CD14-positive monocyte (primary cell): ENCODE results near the gene C9orf152. TPM values are rescaled to one million over a fixed set of nuclear protein-coding genes. Genes with fewer than 3 reads are reported as not detected.

Experiments
- DNase-seq, 3 donors: peaks; one replicate each; pipeline ENCODE4 v3.0.0-alpha.2; 2011 to 2022
- H2AFZ ChIP-seq: 2 replicates; pipeline ENCODE4 v1.6.0; 2012; ENCODE audit warnings: mild to moderate bottlenecking, low read depth, low read length, inconsistent platforms; ENCODE audit not compliant: insufficient read depth, poor library complexity, severe bottlenecking
- H3K27ac ChIP-seq, 2 donors: 1 replicate in 1 of 2; 2 replicates in 1 of 2; pipeline ENCODE4 v1.5.1; 2012 to 2013; ENCODE audit warnings: low read length in 2 of 2, control low read depth in 1 of 2, inconsistent platforms in 1 of 2, low read depth in 1 of 2, mild to moderate bottlenecking in 1 of 2
- H3K27me3 ChIP-seq, 2 donors: one replicate each; pipeline versions ENCODE4 v1.6.0 to v1.6.1; 2011 to 2013; ENCODE audit warnings: low read length in 2 of 2; ENCODE audit not compliant: control insufficient read depth in 2 of 2, insufficient read depth in 2 of 2
- H3K36me3 ChIP-seq, 2 donors: replicated peaks in 1 of 2; 1 replicate in 1 of 2; 2 replicates in 1 of 2; pipeline versions ENCODE4 v1.5.1 to v1.6.1; 2012 to 2013; ENCODE audit warnings: low read length in 2 of 2, control low read depth in 1 of 2, inconsistent platforms in 1 of 2, mild to moderate bottlenecking in 1 of 2; ENCODE audit not compliant: insufficient read depth in 2 of 2, control insufficient read depth in 1 of 2
- H3K4me1 ChIP-seq, 2 donors: 1 replicate in 1 of 2; 2 replicates in 1 of 2; pipeline versions ENCODE4 v1.5.1 to v1.6.1; 2012 to 2013; ENCODE audit warnings: low read length in 2 of 2, control low read depth in 1 of 2, inconsistent platforms in 1 of 2, mild to moderate bottlenecking in 1 of 2, moderate library complexity in 1 of 2; ENCODE audit not compliant: insufficient read depth in 2 of 2, control insufficient read depth in 1 of 2
- H3K4me2 ChIP-seq: replicated peaks from 2 replicates; pipeline ENCODE3; 2012; ENCODE audit warnings: low read length, moderate library complexity, mild to moderate bottlenecking; ENCODE audit not compliant: poor library complexity, severe bottlenecking; ENCODE audit errors: extremely low read depth
- H3K4me3 ChIP-seq, 3 experiments: fragments of 200-600 bp in 1 of 3; sonication (generic) in 1 of 3; replicated peaks in 1 of 3; 1 replicate in 2 of 3; 2 replicates in 1 of 3; pipeline ENCODE4 v1.5.1; 2011 to 2013; ENCODE audit warnings: low read length in 3 of 3, mild to moderate bottlenecking in 3 of 3, control low read depth in 2 of 3, low read depth in 2 of 3, inconsistent platforms in 1 of 3, moderate library complexity in 1 of 3
- H3K79me2 ChIP-seq: 2 replicates; pipeline ENCODE4 v1.6.0; 2012; ENCODE audit warnings: mild to moderate bottlenecking, control low read depth, inconsistent platforms, low read length, moderate library complexity; ENCODE audit not compliant: insufficient read depth
- H3K9ac ChIP-seq: 2 replicates; pipeline ENCODE4 v1.6.0; 2017; ENCODE audit warnings: low read length, mild to moderate bottlenecking; ENCODE audit not compliant: insufficient read depth, poor library complexity, severe bottlenecking
- H3K9me3 ChIP-seq, 2 donors: replicated peaks in 1 of 2; 1 replicate in 1 of 2; 2 replicates in 1 of 2; pipeline versions ENCODE4 v1.5.1 to v1.6.1; 2012 to 2013; ENCODE audit warnings: low read length in 2 of 2, control low read depth in 1 of 2; ENCODE audit not compliant: control insufficient read depth in 1 of 2, insufficient read depth in 1 of 2
- H4K20me1 ChIP-seq: 2 replicates; pipeline ENCODE4 v1.6.0; 2012; ENCODE audit warnings: mild to moderate bottlenecking, low read length, control low read depth, moderate library complexity; ENCODE audit not compliant: insufficient read depth
- H3K27ac Mint-ChIP-seq, 7 donors: one replicate each; pipeline ENCODE4 v1.8.0; 2020; ENCODE audit warnings: mild to moderate bottlenecking in 7 of 7, mixed read lengths in 7 of 7, moderate library complexity in 6 of 7, inconsistent platforms in 2 of 7
- H3K27me3 Mint-ChIP-seq, 3 donors: one replicate each; pipeline ENCODE4 v1.8.0; 2021 to 2022; ENCODE audit warnings: low read depth in 3 of 3, mild to moderate bottlenecking in 3 of 3, mixed read lengths in 3 of 3, moderate library complexity in 3 of 3, inconsistent platforms in 1 of 3
- H3K36me3 Mint-ChIP-seq, 2 donors: one replicate each; pipeline ENCODE4 v1.8.0; 2020; ENCODE audit warnings: mixed read lengths in 2 of 2, inconsistent platforms in 1 of 2, mild to moderate bottlenecking in 1 of 2
- H3K4me1 Mint-ChIP-seq: one replicate; pipeline ENCODE4 v1.8.0; 2020; ENCODE audit warnings: mild to moderate bottlenecking, mixed read lengths
- H3K4me3 Mint-ChIP-seq, 2 donors: one replicate each; pipeline ENCODE4 v1.8.0; 2020; ENCODE audit warnings: mild to moderate bottlenecking in 2 of 2, mixed read lengths in 2 of 2, moderate library complexity in 1 of 2
- H3K9me3 Mint-ChIP-seq, 7 donors: one replicate each; pipeline ENCODE4 v1.8.0; 2020 to 2022; ENCODE audit warnings: mixed read lengths in 7 of 7, mild to moderate bottlenecking in 6 of 7, moderate library complexity in 6 of 7, inconsistent platforms in 2 of 7
- CTCF ChIP-seq: fragments of 200-600 bp; IDR thresholded peaks from one replicate; pipeline ENCODE4 v1.8.0; 2022; ENCODE audit warnings: antibody characterized with exemption, mild to moderate bottlenecking
- WGBS: methylation state at CpG from one replicate; pipeline ENCODE4 v1.1.5; 2013; ENCODE audit warnings: missing lambda C conversion rate; ENCODE audit not compliant: insufficient coverage; 5-methylcytosine and 5-hydroxymethylcytosine counted together
- intact Hi-C, 2 donors: fragments of 100-400 bp; cut with micrococcal nuclease; formaldehyde crosslinking; loops; one replicate each; pipeline versions ENCODE4 v1.15.0 to v1.15.1; 2023
- polyA plus RNA-seq, 3 donors: library from polyadenylated mRNA; depleted of rRNA in 1 of 3; unstranded in 2 of 3; stranded (reverse) in 1 of 3; fragments of 300-500 nt in 2 of 3; fragments of >200 nt in 1 of 3; fragmentation: Illumina TruSeq in 2 of 3; gene quantifications; 1 replicate in 2 of 3; 2 replicates in 1 of 3; pipeline ENCODE4 v1.2.3, GENCODE V29; 2012 to 2021

The C9orf152 gene
- polyA plus RNA-seq, 3 donors: not detected

GRCh38 chr9:110220809-110221208 is 12.8 kb upstream of the C9orf152 start:
- Histone ChIP-seq H3K9ac (no peak overlapping the region), H3K27me3 (no peaks in the 10 kb centered on the region), H4K20me1 (no peaks in the 10 kb centered on the region), H3K4me2 (no peak overlapping the region), H3K27ac (no peak overlapping the region), H3K4me3 (no peak overlapping the region), H3K9me3 (no peaks in the 10 kb centered on the region), H3K36me3 (no peaks in the 10 kb centered on the region), H3K79me2 (no peaks in the 10 kb centered on the region), H3K4me1 (no peaks in the 10 kb centered on the region), H2AFZ (no peak overlapping the region)
- no peak overlapping the region for H3K4me3 Mint-ChIP-seq
- peak overlapping the region in 1 of 7 donors; percentile 6 for H3K27ac Mint-ChIP-seq
- no peaks in the 10 kb centered on the region for H3K27me3 Mint-ChIP-seq
- WGBS: 100% methylated on average over 1 of the region's 3 CpGs
- peaks cover 2% of the 10 kb centered on the region for H3K4me1 Mint-ChIP-seq
- TF ChIP-seq CTCF: no peak
- no peaks in the 10 kb centered on the region for H3K36me3 Mint-ChIP-seq
- no peak for DNase-seq
- H3K9me3 Mint-ChIP-seq: peaks cover 0 to 3% (median 2%) of the 10 kb centered on the region in 7 donors
- intact Hi-C loops: no loop called here

- no peak overlapping the region for H3K4me3 Mint-ChIP-seq
- peaks cover 2% of the 10 kb centered on the region for H3K4me1 Mint-ChIP-seq
- no peaks in the 10 kb centered on the region for H4K20me1 ChIP-seq
- intact Hi-C loops: loop anchor here in 1 of 2 donors (5.0 kb wide), 1 partner anchor 315 kb away; no protein-coding TSS in a partner anchor
- H3K36me3 ChIP-seq: no peaks in the 10 kb centered on the region
- H3K4me3 ChIP-seq: no peak overlapping the region
- no peak overlapping the region for H3K9ac ChIP-seq
- no peaks in the 10 kb centered on the region for H3K9me3 ChIP-seq
- peak overlapping the region; percentile 59 for H2AFZ ChIP-seq
- no peak overlapping the region for H3K27ac ChIP-seq
- DNase-seq: peak in 2 of 3 donors; percentile 23 to 42
- peaks cover 0 to 2% (median 0%) of the 10 kb centered on the region in 7 donors for H3K9me3 Mint-ChIP-seq
- no peaks in the 10 kb centered on the region for H3K4me1 ChIP-seq
- no peak overlapping the region for H3K27ac Mint-ChIP-seq
- peak; percentile 87 for TF ChIP-seq CTCF
- WGBS: 36% methylated on average over 9 of the region's 10 CpGs
- no peaks in the 10 kb centered on the region for H3K36me3 Mint-ChIP-seq
- no peaks in the 10 kb centered on the region for H3K27me3 ChIP-seq
- H3K79me2 ChIP-seq: no peaks in the 10 kb centered on the region
- no peak overlapping the region for H3K4me2 ChIP-seq
- H3K27me3 Mint-ChIP-seq: no peaks in the 10 kb centered on the region
Measured at GRCh38 chr9:110217656-110218099, 9.7 kb upstream of the C9orf152 start.
